HS-5 (cell line): ENCODE data around the gene SLF2.
"Not testable (repeated sequence)": the region's sequence is repeated elsewhere in the genome, so short reads cannot be mapped to it uniquely, and the experiment has no call there.

Experiments
- DNase-seq: peaks from one replicate; pipeline ENCODE4 v3.0.0-alpha.2; 2012; ENCODE audit warnings: low read depth

Gene SLF2

DNA sequence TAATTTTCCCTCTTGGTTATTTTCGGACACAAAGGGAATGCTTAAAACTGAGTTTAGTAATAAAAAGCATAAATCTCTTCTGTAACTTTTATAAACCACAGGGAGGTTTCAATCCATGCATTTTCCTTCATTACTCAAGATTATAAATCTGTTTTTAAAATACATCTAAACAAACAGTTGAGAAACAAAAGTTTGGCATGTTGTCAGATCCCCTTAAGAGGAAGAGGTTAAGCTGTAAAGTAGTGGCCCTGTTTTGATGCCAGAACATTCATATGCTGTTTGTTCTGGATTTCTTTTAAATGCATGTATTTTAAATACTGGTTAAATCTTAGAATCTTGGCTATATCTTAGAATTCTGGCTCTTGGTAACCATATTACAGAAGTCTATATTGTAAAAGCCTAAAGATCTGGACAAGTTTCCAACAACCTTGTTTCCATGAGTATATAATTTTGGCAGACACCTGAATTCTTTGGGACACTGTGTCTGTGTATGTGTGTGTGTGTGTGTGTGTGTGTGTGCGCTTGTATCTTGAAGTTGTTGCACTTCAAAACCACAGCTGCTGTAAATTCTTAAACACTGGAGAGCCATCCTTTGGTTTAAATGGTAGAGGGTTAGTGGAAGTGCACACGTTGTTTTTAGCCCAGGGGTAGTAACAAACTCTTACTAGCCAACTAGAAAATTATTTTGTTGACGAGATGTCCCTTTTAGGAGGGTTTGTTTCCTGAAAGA, 49.8 kb downstream of the SLF2 start:
- no peak for DNase-seq

- DNase-seq: no peak
Observed at GRCh38 chr10:100963826-100964225, 51.1 kb downstream of the SLF2 start.

DNA sequence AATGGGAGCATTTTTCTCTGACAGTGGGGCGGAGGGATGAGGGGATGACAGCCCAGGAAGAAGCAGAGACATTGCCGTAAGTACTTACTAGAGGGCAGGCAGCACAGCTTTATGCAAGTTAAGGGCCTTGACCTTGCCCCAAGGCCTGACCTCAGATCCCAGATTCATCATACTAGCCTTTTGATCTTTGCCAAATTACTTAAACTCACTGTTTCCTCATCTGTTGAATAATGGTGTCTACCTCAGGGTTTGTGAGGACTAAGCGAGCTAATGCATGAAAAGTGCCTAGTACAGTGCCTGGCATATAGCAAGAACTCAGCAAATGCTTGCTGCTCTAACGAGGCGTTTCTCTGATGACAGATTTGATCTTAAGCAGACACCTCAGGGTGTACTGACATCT, 53.1 kb downstream of the SLF2 start:
- no peak for DNase-seq

DNA sequence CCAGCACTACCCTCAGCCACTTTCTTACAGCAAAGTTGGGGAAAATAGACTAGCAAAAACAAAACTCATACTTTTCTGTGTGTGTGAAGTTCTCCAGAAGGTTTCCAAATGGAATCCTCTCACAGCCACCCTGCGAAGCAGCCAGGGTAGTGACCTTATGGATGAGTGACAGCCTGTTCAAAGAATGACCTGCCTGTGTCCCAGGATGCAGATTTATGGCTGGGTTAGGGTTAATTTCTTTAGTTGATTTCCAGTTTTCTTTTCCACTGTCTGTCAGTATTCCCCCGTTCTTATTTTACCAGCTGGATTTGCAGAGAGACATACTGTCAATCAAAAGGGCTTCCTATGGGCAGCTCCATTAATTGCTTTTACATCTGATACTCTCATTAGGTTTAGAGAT, 54.1 kb downstream of the SLF2 start:
- DNase-seq: no peak

- DNase-seq: no peak
Observed at GRCh38 chr10:100967332-100967731, 54.6 kb downstream of the SLF2 start.

- no peak for DNase-seq
Observed at GRCh38 chr10:100968062-100968736, 55.4 kb downstream of the SLF2 start.

- no peak for DNase-seq
Observed at GRCh38 chr10:100968863-100969186, 56.1 kb downstream of the SLF2 start.

GRCh38 chr10:100969187-100970075, 56.7 kb downstream of the SLF2 start, which contains the start of gene SEMA4G:
Gene SEMA4G (plus strand): TSS chr10:100969504. CDS start chr10:100972913, 3,409 bp downstream.
- DNase-seq: no peak

GRCh38 chr10:100970076-100970913, 57.5 kb downstream of the SLF2 start:
- DNase-seq: no peak

DNA sequence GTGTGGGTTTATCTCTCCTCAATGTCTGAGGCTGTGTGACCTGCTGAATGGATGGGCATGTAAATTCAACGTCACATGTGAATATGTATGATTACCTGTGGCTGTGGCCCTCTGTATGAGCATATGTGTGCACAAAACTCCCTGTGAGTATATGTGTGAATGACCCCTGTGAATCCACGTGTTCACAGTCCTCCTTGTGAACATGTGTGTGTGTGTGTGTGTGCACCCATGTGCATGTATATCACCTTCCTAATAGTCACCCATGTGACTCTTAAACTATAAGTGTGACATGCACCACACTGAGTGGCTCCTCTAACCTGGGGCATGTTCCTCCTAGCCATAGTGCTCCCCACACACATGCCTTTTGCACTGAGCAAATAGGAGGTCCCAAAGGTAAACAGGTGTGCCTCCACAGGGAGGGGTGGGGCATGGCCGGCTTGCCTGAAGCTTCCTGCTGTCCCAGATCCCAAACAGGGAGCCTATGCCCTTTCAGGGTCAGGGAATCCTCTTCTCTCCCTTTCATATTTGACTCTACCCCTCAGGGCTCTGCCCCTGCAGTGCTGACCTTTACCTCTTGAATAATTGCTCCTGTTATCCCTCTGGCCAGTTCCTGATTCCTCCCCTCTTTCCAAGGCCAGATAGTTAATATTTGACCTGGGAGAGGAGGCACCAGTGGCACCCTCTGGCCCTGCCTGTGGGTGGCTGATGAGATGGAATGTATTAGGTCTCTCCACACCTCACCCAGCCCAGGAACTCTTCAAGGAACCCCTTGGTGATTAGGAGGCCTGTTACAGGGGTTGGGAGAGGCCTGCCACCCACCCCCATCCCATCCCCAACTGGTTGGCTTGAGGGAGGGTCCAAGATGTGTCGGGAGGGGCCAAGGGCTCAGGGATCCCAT, 58.4 kb downstream of the SLF2 start:
- DNase-seq: no peak

- no peak for DNase-seq
Observed at GRCh38 chr10:100972115-100972903, 59.5 kb downstream of the SLF2 start.

DNA sequence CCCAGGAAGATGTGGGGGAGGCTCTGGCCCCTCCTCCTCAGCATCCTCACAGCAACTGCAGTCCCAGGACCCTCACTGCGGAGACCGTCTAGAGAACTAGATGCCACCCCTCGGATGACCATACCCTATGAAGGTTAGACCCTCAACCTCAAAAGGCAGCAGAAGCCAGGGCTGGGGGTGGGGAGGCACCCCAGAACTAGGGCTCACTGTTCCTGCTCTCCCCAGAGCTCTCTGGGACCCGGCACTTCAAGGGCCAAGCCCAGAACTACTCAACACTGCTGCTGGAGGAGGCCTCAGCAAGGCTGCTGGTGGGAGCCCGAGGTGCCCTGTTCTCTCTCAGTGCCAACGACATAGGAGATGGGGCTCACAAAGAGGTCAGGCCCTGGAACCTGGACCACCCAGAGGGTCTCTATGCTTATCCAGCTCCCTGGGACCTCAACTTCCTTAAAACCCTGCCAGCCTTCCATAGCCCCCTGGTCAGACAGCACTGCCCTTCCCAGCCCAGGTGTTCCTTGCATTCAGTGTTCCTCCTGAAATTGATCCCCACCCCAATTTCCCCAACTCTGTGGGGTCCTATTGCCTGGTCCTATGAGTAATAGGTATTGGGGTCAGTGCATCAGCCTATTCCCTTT, 60.3 kb downstream of the SLF2 start:
- no peak for DNase-seq

DNA sequence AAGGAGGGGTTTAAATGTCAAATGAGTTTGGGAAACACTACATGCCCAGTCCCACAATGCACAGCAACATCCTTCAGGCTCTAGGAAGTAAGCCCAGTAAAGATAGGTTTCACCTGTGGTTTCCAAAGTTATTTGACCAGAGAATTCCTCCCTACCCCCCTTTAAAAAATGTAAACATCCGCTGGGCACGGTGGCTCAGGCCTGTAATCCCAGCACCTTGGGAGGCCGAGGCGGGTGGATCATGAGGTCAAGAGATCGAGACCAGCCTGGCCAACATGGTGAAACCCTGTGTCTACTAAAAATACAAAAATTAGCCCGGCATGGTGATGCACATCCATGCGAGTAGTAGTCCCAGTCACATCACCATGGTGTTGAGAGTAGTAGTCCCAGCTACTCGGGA, 62.6 kb downstream of the SLF2 start:
- DNase-seq: not testable (repeated sequence)

DNA sequence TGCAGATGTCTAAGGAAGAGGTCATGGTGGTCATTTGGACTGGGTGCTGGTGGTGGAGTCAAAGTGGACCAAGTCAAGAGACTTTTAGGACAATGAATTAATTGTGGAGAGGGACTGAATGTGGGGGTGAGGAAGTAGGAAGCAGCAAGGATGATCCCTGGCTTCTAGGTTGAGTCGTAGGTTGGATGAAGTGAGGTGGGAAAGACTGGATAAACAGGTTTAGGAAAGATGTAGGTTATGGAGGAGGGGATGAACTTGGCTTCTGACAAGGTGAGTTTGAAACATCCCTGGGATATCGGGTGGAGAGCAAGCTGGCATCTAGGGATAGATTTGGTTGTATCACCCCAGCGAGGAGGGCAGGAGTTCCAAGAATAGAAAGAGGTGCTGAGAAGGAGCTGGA, 64.1 kb downstream of the SLF2 start:
- DNase-seq: no peak

- DNase-seq: no peak
Observed at GRCh38 chr10:100977436-100977835, 64.7 kb downstream of the SLF2 start.

DNA sequence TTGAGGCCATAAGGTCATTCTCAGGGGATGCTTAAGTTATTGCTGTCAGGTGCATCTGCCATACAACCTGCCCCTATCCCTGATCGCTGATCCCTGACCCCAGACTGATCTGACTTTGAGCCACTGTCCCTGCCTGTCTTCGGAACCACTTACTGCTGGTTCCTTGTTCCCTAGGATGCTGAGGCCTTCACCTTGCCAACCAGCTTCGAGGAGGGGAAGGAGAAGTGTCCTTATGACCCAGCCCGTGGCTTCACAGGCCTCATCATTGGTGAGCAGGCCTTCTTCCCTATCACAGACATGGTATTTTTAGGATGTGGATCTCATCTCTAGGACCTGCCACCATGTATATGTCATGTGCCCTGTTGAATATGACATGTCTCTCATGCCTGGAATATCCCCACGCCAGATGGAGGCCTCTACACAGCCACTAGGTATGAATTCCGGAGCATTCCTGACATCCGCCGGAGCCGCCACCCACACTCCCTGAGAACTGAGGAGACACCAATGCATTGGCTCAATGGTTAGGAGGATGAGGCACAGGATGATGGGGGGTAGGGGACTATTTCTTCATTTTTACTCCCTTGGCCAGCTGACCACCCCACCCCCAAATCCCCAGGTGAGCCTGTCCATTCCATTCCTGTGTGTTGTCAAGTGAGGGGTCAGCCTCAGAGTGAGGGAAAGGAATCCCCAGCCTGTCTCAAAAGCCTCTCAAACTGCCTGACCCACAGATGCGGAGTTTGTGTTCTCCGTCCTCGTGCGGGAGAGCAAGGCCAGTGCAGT, 65.5 kb downstream of the SLF2 start:
- DNase-seq: no peak

- DNase-seq: no peak
Observed at GRCh38 chr10:100978901-100979195, 66.1 kb downstream of the SLF2 start.

GRCh38 chr10:100979791-100980272, 67.1 kb downstream of the SLF2 start:
- no peak for DNase-seq

GRCh38 chr10:100980311-100980710, 67.5 kb downstream of the SLF2 start:
- no peak for DNase-seq
